Thyroid gland (tissue), 4 donors: Measurements from ENCODE around the gene ATP6V0A1. TPM values are rescaled to one million over a fixed set of nuclear protein-coding genes. Genes with fewer than 3 reads are reported as not detected.
"Not testable (repeated sequence)": the region's sequence is repeated elsewhere in the genome, so short reads cannot be mapped to it uniquely, and the experiment has no call there.

Source experiments
- DNase-seq, 2 donors: peaks; one replicate each; pipeline ENCODE4 v3.0.0-alpha.2; 2019
- H3K27ac ChIP-seq, 3 donors: fragments of 200-600 bp; sonication (generic); 1 replicate in 2 of 3; 2 replicates in 1 of 3; pipeline ENCODE4 v1.5.1; 2016 to 2019; ENCODE audit warnings: mild to moderate bottlenecking in 1 of 3, moderate library complexity in 1 of 3
- H3K27me3 ChIP-seq: fragments of 200-600 bp; sonication (generic); one replicate; pipeline ENCODE4 v1.5.1; 2019
- H3K36me3 ChIP-seq, 2 donors: fragments of 200-600 bp; sonication (generic); one replicate each; pipeline ENCODE4 v1.5.1; 2016 to 2019
- H3K4me1 ChIP-seq, 2 donors: fragments of 200-600 bp; sonication (generic); one replicate each; pipeline ENCODE4 v1.5.1; 2017 to 2019
- H3K4me3 ChIP-seq, 3 donors: fragments of 200-600 bp; sonication (generic); replicated peaks in 1 of 3; 1 replicate in 2 of 3; 2 replicates in 1 of 3; pipeline ENCODE4 v1.5.1; 2016; ENCODE audit warnings: mild to moderate bottlenecking in 1 of 3
- H3K9me3 ChIP-seq: fragments of 200-600 bp; sonication (generic); one replicate; pipeline ENCODE4 v1.5.1; 2017
- POLR2A ChIP-seq, 2 donors: fragments of 450-650 bp; IDR thresholded peaks; one replicate each; pipeline ENCODE4 v1.6.1; 2017; ENCODE audit warnings: antibody characterized with exemption in 2 of 2, mild to moderate bottlenecking in 2 of 2, moderate library complexity in 1 of 2
- WGBS, 2 donors: methylation state at CpG; one replicate each; pipeline ENCODE4 v1.1.5; 2017; 5-methylcytosine and 5-hydroxymethylcytosine counted together
- intact Hi-C: fragments of 100-400 bp; cut with DNase I; formaldehyde crosslinking; loops from one replicate; pipeline ENCODE4 v1.15.1; 2023
- total RNA-seq, 4 donors: library from RNA; depleted of rRNA; stranded (reverse); fragments of >200 nt; gene quantifications; one replicate each; pipeline ENCODE4 v1.2.3, GENCODE V29; 2016
- TF ChIP-seq, protein P1 (sequence below), 6 experiments: fragments of 200-600 bp in 3 of 6; fragments of 450-650 bp in 3 of 6; sonication (generic) in 3 of 6; IDR thresholded peaks; one replicate each; pipeline ENCODE4 v1.5.1; 2016 to 2019; ENCODE audit warnings: antibody characterized with exemption in 6 of 6, mild to moderate bottlenecking in 2 of 6, inconsistent platforms in 1 of 6, moderate library complexity in 1 of 6

Gene ATP6V0A1
- total RNA-seq, 4 donors from 2014 or later, result 75.5 to 195 (median 121) TPM

DNA sequence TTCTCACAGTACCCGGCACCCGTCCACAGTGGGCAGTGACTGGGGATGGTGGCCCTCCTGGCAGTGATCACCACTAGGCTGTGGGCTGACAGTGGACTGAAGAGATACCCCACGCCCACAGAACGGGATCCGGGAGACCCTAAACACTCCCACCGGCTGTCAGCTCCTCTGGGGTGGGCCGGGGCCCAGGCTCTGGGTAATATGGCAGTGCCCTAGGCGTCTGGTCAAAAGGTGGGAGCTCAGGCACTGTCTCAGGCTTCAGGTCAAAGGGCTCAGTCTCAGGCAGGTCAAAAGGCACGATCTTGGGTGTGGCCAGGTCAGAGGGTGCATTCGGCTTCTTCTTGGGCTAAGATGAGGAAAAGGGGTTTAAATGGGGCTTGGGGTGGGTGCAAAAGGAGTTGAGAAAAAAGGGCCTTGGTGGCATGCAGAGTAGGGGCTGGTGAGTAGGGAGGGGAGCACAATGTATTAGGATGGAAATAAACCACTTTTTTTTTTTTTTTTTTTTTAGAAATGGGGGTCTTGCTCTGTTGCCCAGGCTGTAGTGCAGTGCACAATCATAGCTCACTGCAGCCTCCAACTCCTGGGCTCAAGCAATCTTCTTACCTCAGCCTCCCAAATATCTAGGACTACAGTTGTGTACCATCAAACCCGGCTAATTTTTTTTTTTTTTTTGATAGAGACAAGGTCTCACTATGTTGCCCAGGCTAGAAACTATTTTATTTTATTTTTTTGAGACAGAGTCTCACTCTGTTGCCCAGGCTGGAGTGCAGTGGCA lies 46.6 kb upstream of the ATP6V0A1 start:
- no peak for DNase-seq
- Histone ChIP-seq H3K9me3 (no peaks in the 10 kb centered on the region), H3K27me3 (no peaks in the 10 kb centered on the region), H3K4me1 (peaks cover 63 to 87% of the 10 kb centered on the region in 2 donors), H3K4me3 (no peak overlapping the region), H3K36me3 (no peaks in the 10 kb centered on the region), H3K27ac (peak overlapping the region in 2 of 3 donors; percentile 47 to 90)
- WGBS, 2 donors, result 79 to 86% methylated on average over 10 to 11 of the region's 11 CpGs
- TF ChIP-seq POLR2A (IDR thresholded peaks at IDR 0.05), result no peak
- TF ChIP-seq, protein P1, sequence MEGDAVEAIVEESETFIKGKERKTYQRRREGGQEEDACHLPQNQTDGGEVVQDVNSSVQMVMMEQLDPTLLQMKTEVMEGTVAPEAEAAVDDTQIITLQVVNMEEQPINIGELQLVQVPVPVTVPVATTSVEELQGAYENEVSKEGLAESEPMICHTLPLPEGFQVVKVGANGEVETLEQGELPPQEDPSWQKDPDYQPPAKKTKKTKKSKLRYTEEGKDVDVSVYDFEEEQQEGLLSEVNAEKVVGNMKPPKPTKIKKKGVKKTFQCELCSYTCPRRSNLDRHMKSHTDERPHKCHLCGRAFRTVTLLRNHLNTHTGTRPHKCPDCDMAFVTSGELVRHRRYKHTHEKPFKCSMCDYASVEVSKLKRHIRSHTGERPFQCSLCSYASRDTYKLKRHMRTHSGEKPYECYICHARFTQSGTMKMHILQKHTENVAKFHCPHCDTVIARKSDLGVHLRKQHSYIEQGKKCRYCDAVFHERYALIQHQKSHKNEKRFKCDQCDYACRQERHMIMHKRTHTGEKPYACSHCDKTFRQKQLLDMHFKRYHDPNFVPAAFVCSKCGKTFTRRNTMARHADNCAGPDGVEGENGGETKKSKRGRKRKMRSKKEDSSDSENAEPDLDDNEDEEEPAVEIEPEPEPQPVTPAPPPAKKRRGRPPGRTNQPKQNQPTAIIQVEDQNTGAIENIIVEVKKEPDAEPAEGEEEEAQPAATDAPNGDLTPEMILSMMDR (IDR thresholded peaks at IDR 0.05), result no peak
- intact Hi-C loops, result loop anchor here (10.0 kb wide), 1 partner anchor 53 kb away; no protein-coding TSS in a partner anchor

DNA sequence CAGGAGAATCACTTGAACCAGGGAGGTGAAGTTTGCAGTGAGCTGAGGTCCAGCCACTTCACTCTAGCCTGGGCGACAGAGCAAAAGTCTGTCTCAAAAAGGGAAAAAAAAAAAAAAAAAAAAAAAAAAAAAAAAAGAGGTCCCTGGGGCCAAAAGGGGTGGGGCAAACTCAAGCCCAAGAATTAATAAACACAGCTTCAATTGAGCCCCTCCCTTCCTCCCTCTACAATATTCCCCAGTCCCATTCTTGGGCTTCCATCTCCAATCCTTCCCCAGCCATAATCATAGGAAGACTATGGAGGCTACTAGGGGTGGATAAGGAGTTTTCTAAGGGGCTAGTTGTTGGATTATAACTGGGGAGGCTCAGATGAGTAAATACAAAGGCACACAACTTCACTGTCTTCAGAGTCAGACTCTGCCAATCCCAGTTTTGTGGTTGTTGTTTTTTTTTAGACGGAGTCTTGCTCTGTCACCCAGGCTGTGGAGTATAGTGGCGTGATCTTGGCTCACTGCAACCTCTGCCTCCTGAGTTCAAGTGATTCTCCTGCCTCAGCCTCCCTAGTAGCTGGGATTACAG lies 45.1 kb upstream of the ATP6V0A1 start:
- Histone ChIP-seq H3K4me1 (peaks cover 62 to 75% of the 10 kb centered on the region in 2 donors), H3K36me3 (no peaks in the 10 kb centered on the region), H3K4me3 (no peak overlapping the region), H3K27ac (peak overlapping the region; percentile 87 to 93 (median 89)), H3K27me3 (no peaks in the 10 kb centered on the region), H3K9me3 (no peaks in the 10 kb centered on the region)
- intact Hi-C loops, result loop anchor here (10.0 kb wide), 1 partner anchor 51 kb away; no protein-coding TSS in a partner anchor
- no peak for DNase-seq
- whole genome bisulfite sequencing, 2 donors, result 66 to 68% methylated on average over 3 of the region's 3 CpGs
- TF ChIP-seq POLR2A (IDR thresholded peaks at IDR 0.05), result no peak
- TF ChIP-seq, protein P1 (IDR thresholded peaks at IDR 0.05), result no peak

DNA sequence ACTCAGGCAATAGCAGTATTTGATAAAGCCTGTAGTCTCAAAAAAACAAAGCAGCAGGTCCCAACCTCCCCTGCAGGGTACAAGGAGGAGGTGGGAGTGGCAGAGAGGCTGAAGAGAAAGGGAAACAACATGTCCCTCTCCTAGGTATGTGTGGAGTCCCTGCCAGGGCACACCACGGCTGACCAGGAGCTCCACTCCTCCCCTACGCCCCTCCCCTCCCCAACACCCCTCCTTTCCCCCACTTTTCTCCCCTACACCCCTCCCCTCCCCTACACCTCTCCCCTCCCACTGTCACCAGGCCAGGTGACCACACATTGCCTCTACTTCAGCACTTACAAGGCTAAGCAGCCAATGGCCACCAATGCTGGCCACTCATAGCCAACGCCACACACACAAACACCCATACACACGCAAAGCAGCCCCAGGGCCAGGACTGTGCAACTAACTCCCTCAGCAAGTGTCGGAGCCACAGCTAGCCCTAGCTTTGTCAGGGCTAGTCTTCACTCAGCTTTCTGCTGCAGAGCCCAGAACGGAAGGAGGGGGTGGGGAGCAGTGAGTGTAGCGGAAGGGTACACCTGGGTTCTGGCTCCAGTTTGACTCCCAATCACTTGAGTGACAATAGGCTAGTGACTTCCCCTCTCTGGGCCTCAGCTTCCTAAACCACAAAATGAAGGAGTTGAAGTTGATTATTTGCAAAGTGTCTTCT lies 43.8 kb upstream of the ATP6V0A1 start:
- TF ChIP-seq, protein P1 (IDR thresholded peaks at IDR 0.05), result peak in 4 of 6 experiments; percentile 11 to 36 (median 28)
- peak in 1 of 2 donors; percentile 11 for TF ChIP-seq POLR2A (IDR thresholded peaks at IDR 0.05)
- peaks cover 52 to 63% of the 10 kb centered on the region in 2 donors for H3K4me1 ChIP-seq
- H3K27ac ChIP-seq, result peak overlapping the region; percentile 87 to 93 (median 89)
- no peaks in the 10 kb centered on the region for H3K36me3 ChIP-seq
- H3K4me3 ChIP-seq, result no peak overlapping the region
- intact Hi-C loops, result loop anchor here (10.0 kb wide), 1 partner anchor 50 kb away; no protein-coding TSS in a partner anchor
- peak; percentile 80 to 86 for DNase-seq
- no peaks in the 10 kb centered on the region for H3K9me3 ChIP-seq
- 34 to 37% methylated on average over 7 of the region's 7 CpGs for WGBS, 2 donors
- H3K27me3 ChIP-seq, result no peaks in the 10 kb centered on the region

DNA sequence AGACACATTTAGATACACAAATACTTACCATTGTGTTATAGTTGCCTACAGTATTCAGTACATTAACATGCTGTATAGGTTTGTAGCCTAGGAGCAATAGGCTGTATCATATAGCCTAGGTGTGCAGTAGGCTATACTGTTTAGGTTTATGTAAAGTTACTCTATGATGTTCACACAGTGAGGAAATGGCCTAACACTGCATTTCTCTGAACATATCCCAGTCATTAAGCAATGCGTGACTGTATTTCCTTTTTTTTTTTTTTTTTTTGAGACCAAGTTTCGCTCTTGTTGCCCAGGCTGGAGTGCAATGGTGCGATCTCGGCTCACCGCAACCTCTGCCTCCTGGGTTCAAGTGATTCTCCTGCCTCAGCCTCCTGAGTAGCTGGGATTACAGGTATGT lies 40.7 kb upstream of the ATP6V0A1 start:
- intact Hi-C loops, result loop anchor here (10.0 kb wide), 1 partner anchor 47 kb away; no protein-coding TSS in a partner anchor
- WGBS, 2 donors, result 78 to 83% methylated on average over 5 of the region's 5 CpGs
- not testable (repeated sequence) for H3K9me3 ChIP-seq, H3K4me3 ChIP-seq, H3K27me3 ChIP-seq, H3K36me3 ChIP-seq, DNase-seq
- H3K27ac ChIP-seq, result peak overlapping the region in 1 of 3 donors; percentile 87
- peaks cover 43 to 52% of the 10 kb centered on the region in 2 donors for H3K4me1 ChIP-seq

DNA sequence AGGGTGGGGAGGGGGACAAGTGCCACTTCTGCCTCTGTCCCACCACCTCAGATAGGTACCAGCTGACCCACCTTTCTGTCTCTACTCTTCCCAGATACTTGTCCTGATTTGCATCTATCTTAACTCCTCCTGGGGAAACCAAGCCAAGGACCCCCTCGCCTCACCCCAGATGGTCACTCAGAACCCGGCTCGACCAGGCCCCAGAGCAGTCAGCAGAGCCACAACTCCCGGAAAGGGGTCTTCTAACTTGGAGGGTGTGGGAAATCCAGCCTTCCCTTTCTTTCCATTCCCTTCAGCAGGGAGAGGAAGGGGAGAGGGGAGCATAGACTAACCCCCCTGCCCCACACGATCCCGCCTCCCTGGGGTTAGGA lies 37.6 kb upstream of the ATP6V0A1 start:
- WGBS, 2 donors, result 37 to 45% methylated on average over 6 of the region's 6 CpGs
- Histone ChIP-seq H3K9me3 (no peaks in the 10 kb centered on the region), H3K36me3 (no peaks in the 10 kb centered on the region), H3K4me1 (peaks cover 23 to 28% of the 10 kb centered on the region in 2 donors), H3K27me3 (no peaks in the 10 kb centered on the region), H3K4me3 (peak overlapping the region; percentile 12 to 99 (median 81)), H3K27ac (peak overlapping the region; percentile 91 to 98 (median 96))
- DNase-seq, result no peak
- intact Hi-C loops, result loop anchor here (5.0 kb wide), 1 partner anchor 96 kb away; no protein-coding TSS in a partner anchor
- no peak for TF ChIP-seq POLR2A (IDR thresholded peaks at IDR 0.05)
- TF ChIP-seq, protein P1 (IDR thresholded peaks at IDR 0.05), result no peak
